Stimulated activated CD4-positive, alpha-beta T cell treated with anti-CD3 and anti-CD28 coated beads, Interleukin-12 subunit alpha, Interleukin-12 subunit beta, amount 100 ng/mL, for 24 hours (primary cell): ENCODE measurements around the gene GRID2.

Experiments
- DNase-seq, 2 experiments: peaks; one replicate each; pipeline ENCODE4 v3.0.0-alpha.2; 2020; ENCODE audit warnings: low read depth in 2 of 2

GRID2 gene

GRCh38 chr4:93066749-93067148, 763.0 kb downstream of the GRID2 start:
- no peak for DNase-seq

DNA sequence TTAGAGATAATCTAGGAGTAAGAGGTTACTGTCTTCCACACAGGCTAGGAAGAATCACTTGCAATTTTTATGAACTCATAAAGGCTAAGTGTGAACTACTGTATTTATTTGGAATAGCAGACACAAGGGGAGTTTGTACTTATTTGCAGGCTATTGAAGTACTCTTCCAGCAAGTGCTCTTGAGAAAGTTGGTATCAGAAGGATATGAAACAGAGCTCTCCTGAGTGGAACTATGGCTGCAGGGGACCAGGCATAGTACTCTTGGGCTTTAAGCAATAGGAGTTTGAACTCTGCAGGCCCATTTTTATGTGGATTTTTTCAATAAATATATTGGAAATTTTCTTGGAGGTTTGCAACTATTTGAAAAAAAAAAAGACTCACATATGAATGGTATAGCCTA, 768.5 kb downstream of the GRID2 start:
- no peak for DNase-seq

GRCh38 chr4:93080316-93080715, 776.5 kb downstream of the GRID2 start:
- no peak for DNase-seq

DNA sequence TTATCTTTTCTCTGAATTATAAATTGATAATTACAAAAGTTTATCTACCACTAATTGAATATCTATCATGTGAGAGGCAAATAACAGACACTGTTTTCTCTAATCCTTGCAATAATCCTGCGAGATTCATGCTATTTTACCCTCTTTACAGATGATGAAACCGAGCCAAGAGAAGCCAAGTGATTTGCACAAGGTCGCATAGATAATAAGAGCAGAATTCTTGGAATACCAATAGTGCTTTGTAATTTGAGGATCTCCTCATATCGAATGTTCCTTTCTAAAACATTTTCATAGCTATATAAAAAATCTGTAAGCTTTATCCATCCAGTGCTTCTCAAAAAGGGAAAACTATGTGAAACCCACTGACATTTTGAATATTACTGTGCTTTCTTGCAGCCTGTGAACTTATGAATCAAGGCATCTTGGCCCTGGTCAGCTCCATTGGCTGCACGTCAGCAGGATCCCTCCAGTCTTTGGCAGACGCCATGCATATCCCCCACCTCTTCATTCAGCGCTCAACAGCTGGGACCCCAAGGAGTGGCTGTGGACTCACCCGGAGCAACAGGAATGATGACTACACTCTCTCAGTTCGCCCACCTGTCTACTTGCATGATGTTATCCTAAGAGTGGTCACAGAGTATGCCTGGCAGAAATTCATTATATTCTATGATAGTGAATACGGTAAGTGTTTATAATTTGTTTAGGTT, 781.0 kb downstream of the GRID2 start:
- no peak for DNase-seq

- no peak for DNase-seq
Observed at GRCh38 chr4:93086356-93086755, 782.6 kb downstream of the GRID2 start.

DNA sequence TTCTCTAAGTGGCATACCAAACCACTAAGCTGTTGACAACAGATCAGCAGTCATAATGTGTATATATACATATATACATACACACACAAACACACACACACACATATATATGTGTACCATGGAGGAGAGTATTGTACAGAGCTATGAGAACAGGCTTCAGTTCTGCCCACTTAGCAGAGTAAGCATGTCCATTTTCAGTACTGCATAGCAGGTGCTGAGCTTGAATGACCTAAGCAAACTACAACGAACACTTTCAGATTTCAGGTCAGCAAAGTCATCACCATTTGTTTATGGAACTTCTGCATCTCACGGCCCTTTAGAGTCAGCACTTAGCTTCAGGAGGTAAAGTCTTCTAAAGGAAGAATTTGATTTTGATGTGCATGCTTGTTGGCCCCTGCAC, 789.0 kb downstream of the GRID2 start:
- no peak for DNase-seq

GRCh38 chr4:93103042-93103441, 799.3 kb downstream of the GRID2 start:
- DNase-seq = no peak

DNA sequence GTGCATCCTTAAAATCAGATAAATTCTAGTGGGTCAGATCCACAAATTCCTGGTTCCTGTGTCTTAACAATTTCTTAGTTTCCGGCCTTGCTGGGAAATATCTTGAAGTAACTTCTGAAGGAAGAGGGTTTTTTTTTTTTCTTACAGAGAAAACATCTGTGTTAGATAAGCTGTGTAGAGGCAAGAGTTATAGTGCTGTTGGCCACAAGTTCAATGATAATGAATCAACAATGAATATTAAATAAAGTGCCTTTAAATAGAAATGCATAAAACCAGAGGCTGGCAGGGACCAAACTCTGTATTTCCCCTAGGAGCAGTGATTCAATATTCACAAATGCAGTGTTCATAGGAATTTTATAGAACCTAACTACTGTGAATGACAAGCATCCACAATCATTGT, 812.9 kb downstream of the GRID2 start:
- no peak for DNase-seq

DNA sequence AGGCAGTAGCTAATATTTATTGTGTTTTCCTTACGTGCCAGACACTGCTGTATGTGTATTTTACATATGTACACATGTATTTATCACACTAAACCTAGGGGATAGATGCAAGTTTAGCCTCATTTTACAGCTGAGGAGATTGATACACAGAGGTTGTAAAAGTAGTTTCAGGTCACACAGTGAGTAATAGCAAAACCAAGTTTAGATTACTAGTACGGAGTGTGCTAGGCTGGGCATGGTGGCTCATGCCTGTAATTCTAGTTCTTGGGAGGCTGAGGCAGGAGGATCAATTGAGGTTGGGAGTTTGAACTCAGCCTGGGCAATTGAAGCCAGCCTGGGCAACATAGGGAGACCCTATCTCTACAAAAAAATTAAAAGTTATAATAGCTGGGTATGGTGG, 823.7 kb downstream of the GRID2 start:
- no peak for DNase-seq

DNA sequence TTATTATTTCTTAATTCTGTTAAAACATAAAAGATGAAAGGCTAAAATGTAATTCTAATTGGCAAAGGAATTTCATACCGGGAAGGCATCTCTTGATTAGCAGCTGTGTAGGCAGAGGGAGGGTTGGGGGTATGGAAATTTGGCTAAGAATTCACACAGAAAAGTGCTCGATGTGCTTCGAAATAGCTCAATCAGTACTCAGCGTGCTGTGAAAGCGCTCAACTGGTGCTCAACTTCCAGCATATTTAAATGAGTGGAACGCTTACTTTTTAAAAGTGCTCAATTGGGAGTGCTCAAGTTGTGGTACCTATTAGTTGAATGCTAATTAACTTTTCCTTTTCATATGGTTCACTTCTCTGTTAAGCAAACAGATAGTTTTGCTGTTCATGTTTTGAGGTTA, 828.9 kb downstream of the GRID2 start:
- no peak for DNase-seq

DNA sequence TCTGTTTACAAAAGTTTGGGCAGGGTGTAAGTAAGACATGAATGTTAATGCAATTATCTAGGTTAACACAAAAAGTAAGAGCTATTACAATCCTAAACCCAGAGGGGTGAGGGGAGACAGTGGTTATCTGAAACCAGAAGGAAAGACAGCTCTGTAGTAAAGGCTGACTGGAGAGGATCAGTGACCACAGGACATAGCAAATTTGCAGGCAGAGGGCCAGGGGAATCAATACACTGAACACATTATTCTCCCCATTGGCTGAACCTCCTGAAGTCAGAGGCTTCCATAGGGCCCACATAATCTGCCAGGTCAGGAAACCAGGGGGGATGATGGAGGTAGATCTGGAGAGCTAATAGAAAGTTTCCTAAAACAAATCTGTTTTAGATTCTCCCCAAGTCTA, 835.4 kb downstream of the GRID2 start:
- DNase-seq = no peak

DNA sequence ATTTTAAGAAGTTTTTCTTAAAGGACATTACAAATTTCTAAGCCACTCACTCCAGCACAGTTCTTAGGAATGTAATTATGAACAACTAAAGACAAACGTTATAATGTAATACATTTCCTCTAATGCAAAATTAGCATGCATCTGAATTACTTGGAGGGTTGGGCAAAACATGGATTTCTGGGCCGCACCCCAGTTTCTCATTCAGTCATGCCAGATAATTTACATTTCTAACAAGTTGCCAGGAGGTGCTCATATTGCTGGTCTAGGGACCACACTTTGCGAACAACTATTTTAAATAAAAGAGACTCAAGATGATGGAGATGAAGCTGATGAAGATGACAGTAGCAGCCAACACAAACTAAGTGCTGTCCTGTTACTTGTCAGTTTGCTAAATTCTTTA, 840.1 kb downstream of the GRID2 start:
- no peak for DNase-seq

DNA sequence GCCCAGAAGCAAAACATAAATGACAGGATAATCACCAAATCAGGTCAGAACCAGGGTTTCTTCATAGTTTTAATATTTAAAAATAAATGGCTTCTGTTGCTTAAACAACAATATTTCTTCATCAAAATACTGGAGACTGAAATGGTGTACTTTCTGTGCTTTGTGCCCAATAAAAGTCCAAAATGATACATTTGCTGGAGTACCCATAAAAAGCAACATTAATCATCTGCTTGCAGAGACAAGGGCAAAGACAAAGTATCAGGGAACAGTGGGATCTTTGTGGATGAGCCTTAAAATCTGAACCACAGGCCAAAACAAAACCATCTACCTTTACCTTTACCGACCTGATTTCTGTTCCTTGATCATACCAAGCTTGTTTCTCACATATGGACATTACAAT, 840.9 kb downstream of the GRID2 start:
- DNase-seq = no peak

DNA sequence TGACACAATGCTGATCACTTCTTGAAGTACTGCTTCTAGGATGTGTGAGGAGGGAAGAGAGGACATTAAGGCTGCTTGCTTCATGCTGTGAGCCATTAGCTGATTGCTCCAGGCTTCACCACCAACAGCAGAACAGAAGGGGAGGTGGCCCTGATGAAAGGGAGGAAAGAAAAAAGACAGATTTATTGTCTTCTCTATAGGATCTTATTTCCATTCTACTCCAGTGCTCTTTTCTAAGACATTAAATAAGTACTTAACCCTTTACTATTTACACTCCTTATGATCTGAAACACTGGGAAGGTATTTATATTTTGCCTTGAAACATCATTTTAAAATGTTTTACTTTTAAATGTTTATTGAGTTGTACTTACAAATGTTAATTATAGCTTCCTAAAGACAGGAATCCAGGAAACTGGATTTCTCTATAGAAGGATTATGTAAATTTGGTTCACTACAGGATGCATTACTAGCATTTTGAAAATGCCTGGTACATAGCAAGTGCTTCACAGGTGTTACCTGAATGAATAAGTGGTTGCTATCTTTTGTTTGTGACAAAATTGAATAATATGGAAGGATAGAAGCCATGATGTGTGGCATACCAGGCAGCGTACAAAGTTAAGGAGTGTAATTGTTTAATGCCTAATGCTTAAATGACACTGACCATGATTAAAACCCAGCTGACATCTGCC, 843.9 kb downstream of the GRID2 start:
- DNase-seq = no peak

GRCh38 chr4:93152491-93152890, 848.7 kb downstream of the GRID2 start:
- no peak for DNase-seq

GRCh38 chr4:93157986-93158385, 854.2 kb downstream of the GRID2 start:
- DNase-seq = no peak

- DNase-seq = no peak
Observed at GRCh38 chr4:93168053-93168452, 864.3 kb downstream of the GRID2 start.

GRCh38 chr4:93169966-93170365, 866.2 kb downstream of the GRID2 start:
- DNase-seq = no peak

DNA sequence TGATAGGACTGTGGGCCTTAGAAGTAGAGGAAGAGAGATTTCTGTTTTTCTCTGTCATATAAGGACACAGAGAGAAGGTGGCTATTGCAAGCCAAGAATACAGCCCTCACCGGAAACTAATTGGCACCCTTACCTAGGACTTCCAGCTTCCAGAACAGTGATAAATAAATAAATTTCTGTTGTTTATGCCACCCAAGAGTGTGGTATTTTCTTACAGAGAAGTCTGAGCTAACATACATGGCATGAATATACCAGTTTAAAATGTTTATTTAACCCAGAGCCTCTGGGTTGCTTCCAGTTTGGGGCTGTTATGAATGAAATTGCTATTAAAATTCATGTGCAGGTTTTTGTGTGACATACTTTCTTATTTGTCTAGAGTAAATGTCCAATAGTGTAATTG, 870.8 kb downstream of the GRID2 start:
- DNase-seq = no peak

DNA sequence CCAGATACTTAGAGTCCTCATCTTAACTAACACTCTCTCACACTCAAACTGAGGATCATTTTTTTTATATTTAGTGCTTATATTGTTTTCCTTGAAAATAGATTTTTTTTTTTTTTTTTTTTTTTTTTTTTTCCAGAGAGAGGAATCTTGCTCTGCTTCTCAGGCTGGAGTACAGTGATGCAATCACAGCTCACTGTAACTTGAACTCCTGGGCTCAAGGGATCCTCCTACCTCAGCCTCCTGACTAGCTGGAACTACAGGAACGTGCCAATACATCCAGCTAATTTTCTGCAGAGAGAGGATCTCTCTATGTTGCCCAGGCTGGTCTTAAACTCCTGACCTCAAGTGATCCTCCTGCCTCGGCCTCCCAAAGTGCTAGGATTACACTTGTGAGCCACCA, 874.5 kb downstream of the GRID2 start:
- DNase-seq = no peak

DNA sequence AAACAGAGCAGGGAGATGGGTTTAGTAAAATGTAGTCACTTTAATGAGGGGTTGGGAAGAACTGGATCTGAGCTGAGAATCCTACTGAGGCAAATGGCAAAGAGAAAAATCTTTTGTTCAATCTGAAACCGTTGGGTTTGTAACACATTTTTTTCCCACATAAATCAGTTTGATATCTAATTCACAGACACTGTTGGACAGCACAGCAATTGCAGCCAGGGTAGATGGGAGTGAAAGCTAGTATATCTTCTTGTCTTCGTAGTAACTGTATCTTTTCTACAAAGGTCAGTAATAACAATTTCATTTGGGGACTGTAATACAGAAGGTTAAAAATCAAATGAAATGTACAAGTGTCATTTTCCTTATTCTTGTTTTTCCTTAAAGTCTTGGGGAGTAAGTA, 875.3 kb downstream of the GRID2 start:
- no peak for DNase-seq

DNA sequence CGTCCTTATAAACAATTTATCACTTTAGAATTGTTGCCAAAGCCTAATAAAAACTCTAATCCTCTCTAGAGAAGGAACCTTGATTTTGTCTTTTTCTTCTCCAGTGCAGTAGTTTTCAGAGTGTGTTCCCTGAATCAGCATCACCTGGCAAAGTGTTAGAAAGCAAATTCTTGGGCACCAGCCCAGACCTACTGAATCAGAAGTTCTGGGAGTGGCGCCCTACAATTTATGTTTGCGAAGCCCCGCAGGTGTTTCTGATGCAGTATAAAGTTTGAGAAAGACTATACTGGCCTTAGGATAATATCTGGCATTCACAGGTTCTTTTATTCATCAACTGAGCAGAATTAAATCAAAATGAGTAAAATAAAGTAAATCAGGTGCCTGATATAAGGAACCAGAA, 879.0 kb downstream of the GRID2 start:
- DNase-seq = no peak

- DNase-seq = no peak
Observed at GRCh38 chr4:93183576-93183975, 879.8 kb downstream of the GRID2 start.

GRCh38 chr4:93184053-93184452, 880.3 kb downstream of the GRID2 start:
- no peak for DNase-seq
